H1 (cell line): Measurements from ENCODE around the gene PRR36.

Experiments used
- CEBPB ChIP-seq: IDR thresholded peaks from 2 replicates; pipeline ENCODE4 v1.6.1; 2012; ENCODE audit warnings: low read depth, low read length
- NRF1 ChIP-seq: IDR thresholded peaks from 2 replicates; pipeline ENCODE4 v1.6.1; 2011; ENCODE audit warnings: mild to moderate bottlenecking, low read depth, low read length, improper control_type of control experiment
- POLR2A ChIP-seq, 2 experiments: IDR thresholded peaks; 1 replicate in 1 of 2; 2 replicates in 1 of 2; pipeline ENCODE4 v1.6.1; 2011; ENCODE audit warnings: low read depth in 2 of 2, low read length in 2 of 2, mild to moderate bottlenecking in 2 of 2; ENCODE audit errors: control extremely low read depth in 1 of 2

GRCh38 chr19:7912144-7912696 lies 38.0 kb upstream of the PRR36 start:
- TF ChIP-seq POLR2A (IDR thresholded peaks at IDR 0.05; ENCODE audit: control extremely low read depth in 1 of 2, low read depth in 2 of 2, low read length in 2 of 2): no peak
- TF ChIP-seq CEBPB: no peak
- TF ChIP-seq NRF1: no peak
